Stromal cell of bone marrow (primary cell): ENCODE measurements around the gene CPLX1.

ENCODE experiments used
- DNase-seq: peaks from one replicate; pipeline ENCODE4 v3.0.0-alpha.2; 2012; ENCODE audit warnings: low read depth

Gene CPLX1

DNA sequence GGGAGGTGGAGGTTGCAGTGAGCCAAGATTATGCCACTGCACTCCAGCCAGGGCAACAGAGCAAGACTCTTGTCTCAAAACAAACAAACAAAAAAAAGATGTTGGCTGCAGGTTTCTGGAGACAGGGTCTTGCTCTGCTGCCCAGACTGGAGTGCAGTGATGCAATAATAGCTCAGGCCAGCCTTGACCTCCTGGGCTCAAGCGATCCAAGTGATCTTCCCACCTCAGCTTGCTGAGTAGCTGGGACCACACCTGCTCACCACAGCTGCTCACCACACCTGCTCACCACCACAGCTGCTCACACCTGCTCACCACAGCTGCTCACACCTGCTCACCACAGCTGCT lies 29.9 kb upstream of the CPLX1 start:
- no peak for DNase-seq

- DNase-seq = no peak
These were observed 28.4 kb upstream of the CPLX1 start for GRCh38 chr4:854356-854755.

- no peak for DNase-seq
These were observed 27.5 kb upstream of the CPLX1 start for GRCh38 chr4:853416-853781.

- DNase-seq = no peak
These were observed 25.9 kb upstream of the CPLX1 start for GRCh38 chr4:851701-852430.

GRCh38 chr4:850323-850945 lies 24.5 kb upstream of the CPLX1 start:
- no peak for DNase-seq

GRCh38 chr4:849478-850175 lies 23.7 kb upstream of the CPLX1 start:
- DNase-seq = no peak

DNA sequence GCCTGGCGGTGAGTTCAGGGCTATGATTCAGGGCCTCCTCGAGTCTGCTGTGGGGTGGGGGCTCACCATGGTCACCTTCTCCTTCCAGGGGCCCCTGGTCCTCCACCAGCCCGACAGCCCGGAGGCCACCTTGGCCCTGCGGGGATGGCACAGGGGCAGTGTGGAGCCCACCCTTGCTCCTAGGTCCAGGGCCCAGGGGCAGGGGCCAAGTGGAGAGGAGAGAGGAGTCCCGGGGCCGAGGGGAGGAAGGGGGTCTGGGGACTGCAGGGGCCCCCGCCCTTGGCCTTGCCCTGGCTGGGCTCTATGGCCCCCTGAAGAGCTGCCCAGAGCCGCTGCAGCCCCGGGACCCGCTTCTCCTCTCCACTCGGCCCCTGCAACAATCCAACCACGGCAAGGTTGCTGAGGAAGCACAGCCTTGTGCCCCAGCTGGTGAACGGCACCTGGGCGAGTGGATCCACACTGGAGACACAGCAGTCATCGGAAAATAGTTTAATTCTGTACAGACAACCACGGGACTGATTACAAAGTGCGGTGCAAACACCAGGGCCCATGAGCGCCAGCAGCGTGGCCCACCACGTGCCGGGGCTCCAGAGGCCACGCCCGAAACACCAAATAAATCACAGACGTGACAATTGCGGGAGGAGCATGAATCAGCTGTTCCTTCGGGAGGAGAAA lies 23.0 kb upstream of the CPLX1 start:
- DNase-seq = no peak

- no peak for DNase-seq
These were observed 22.4 kb upstream of the CPLX1 start for GRCh38 chr4:848307-848691.

DNA sequence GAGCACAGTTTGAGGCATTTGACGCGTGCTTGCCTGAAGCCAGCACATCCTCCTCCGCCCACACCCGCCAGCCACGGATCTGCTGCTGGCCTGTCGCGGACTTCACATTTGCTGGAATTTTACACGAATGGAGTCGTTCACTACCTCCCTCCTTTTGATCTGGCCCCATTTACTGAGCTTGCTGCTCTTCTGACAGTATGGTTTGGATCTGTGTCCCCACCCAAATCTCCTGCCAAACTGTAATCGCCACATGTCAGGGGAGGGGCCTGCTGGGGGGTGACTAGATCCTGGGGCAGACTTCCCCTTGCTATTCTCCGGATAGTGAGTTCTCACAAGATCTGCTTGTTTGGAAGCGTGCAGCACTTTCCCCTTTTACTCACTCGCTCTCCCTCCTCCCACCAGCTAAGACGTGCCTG lies 19.9 kb upstream of the CPLX1 start:
- DNase-seq = peak; percentile 2

DNA sequence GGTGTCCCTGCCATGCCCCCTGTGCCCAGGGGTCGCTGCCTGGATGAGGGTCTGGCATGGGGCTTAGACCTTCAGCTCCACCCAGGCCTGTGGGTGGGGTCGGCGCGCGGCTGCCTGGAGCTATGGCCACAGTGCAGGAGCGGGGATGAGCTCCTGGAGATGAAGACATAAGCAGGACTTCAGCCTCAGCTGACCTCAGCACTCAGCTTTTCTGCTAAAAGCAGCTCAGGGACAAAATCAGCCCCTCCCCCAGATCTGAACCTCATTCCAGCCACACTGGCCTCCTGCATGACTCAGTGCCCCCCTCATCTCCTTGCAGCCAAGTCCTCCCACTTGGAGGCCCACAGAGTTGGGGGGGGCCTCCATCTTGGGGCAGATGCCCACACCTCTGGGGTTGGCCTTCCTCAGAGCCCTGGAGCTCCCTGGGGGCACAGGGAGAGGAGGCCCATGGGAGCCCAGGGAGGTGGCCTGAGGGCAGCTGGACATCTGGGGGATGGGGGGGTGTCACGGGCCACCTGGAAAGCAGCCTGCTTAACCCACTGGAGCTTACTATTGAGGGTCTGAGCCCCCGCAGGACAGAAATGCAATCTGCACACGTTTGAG lies 19.4 kb upstream of the CPLX1 start:
- DNase-seq = peak; percentile 47

DNA sequence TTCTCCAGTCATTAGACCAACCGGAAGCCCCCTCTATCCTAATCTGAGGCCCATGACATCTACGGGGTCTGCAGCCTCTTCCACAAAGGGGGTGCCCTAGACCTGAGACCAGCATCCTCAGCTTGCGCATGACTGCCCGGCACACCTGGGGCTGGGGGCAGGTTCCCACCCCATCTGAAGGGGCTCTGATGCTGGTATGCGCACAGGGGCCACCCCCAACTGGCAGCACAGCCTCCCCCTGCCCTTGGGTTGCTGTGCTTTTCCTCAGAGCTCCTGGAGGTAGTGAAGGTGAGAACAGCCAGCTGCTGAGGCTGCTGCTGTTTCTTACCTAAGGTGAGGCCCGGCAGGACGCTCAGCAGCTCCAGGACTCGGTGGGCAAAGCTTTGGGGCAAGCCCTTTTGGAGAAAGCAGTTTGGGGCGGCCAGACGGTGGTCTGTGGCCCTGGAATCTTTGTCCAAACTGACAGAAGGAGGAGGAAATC lies 18.9 kb upstream of the CPLX1 start:
- DNase-seq = no peak

- DNase-seq = no peak
These were observed 13.9 kb upstream of the CPLX1 start for GRCh38 chr4:839675-840443.

- DNase-seq = no peak
These were observed 11.8 kb upstream of the CPLX1 start for GRCh38 chr4:837772-838171.

DNA sequence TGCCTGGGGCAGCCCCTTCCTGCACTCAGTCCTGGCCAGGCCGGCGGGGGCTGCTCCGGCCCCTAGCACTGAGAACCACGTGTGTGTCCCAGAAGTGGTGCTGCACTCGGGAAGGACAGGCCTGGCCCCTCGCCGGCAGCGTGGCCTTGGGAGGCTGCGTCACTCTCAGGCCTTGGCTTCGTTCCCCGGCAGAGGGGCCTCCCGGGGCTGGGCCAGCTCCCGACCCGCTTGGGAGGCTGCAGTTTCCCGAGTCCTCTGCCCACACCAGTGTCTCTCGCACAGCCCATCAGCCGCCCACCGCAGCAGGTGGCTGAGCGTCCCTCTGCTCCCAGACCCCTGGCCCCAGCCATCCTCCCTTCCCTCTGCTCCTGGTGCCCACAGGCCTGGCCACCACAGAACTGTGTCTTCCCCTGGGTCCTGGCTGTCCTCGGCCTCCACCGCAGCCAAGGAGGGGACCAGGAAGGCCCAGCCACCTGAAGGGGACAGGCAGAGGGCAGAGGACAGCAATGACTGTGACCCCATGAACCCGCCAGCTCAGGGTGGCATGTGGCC lies 10.9 kb upstream of the CPLX1 start:
- no peak for DNase-seq

- DNase-seq = no peak
These were observed 10.1 kb upstream of the CPLX1 start for GRCh38 chr4:836003-836511.

DNA sequence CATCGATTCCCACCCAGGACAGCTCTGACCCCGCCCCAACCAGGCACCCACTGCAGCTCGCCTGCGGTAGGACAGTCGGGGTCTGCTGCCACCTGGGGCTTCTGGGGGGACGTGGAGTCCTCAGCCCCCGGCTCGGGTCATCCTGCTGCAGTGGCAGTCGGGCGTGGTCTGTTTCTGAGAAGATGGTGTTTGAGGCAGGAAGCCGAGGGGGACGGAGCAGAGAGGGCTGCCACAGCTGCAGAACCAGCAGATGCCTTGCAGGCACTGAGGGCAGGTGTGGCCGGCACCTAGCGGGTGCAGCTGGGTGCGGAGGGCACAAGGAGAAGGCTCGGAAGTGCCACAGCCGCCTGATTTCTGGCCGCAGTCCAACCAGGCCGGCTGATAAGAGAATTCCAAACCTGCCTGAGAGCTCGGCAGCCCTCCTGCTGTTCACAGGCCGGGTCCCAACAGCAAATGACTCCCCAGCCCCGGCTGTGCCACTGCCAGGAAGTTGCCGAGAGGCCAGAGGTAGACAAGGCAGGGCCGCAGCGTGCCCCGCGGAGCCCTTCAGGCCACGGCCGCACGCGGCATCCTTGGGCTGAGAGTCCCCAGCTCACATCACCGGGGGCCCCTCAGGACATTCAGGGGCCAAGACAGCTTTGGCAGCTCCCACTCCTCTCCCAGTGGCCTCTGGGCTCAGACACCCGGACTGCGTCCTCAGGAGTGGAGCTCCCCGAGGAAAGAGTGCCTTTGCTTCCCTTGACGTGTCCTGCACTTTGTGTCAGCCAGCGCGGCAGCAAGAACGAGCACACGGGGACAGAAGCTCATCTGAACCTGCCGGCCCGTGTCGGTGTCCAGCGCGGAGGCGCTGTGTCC lies 9.4 kb upstream of the CPLX1 start:
- no peak for DNase-seq

GRCh38 chr4:834368-835147 lies 8.6 kb upstream of the CPLX1 start:
- no peak for DNase-seq

GRCh38 chr4:833731-834367 lies 7.9 kb upstream of the CPLX1 start:
- DNase-seq = no peak

DNA sequence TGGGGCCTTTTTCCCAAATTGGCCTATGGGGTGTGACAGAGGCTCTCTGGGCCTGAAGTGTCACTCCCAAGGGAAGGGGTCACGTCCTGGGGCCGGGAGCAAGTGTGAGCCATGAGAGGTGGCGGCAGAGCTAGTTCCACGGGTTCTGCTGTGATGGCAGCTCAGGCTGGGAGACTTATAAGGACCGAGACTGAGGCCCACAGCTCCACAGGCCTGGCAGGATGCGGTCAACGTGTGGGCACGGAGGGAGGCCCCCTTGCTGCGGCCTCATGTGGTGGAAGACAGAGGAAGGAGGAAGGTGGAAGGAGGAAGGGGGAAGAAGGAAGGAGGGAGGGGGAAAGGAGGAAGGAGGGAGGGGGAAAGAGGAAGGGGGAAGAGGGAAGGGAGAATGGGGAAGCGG lies 7.2 kb upstream of the CPLX1 start:
- no peak for DNase-seq
